GM19324 (cell line): Measurements from ENCODE around the gene CCDC180.

ENCODE experiments used
- ATAC-seq: cut with Tn5 transposase; IDR thresholded peaks from one replicate; pipeline ENCODE4 v1.9.1; 2021; ENCODE audit warnings: mild to moderate bottlenecking, moderate library complexity; ENCODE audit not compliant: unreplicated experiment, low FRiP score

The CCDC180 gene

DNA sequence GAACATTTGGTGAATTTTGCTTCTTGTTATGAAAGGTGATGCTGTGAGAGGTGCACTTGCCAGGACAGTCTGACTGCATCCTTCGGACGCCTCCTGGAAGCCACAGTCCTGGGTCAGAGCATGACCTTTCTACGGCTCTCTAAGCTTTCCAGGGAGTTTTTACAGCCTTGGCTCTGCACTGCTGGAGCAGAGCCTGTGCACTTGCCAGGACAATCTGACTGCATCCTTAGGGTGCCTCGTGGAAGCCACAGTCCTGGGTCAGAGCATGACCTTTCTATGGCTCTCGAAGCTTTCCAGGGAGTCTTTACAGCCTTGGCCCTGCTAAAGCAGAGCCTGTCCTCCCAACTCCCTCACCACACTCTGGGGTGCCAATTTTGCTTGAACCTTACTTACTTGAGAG is 49.6 kb downstream of the CCDC180 start:
- no peak for ATAC-seq
